Naive thymus-derived CD4-positive, alpha-beta T cell (primary cell): ENCODE measurements around the gene PPID. TPM values are rescaled to one million over a fixed set of nuclear protein-coding genes. Genes with fewer than 3 reads are reported as not detected.

ENCODE experiments used
- ATAC-seq: fragments of 150-1000 bp; cut with Tn5 transposase; 2 replicates; pipeline ENCODE4 v1.10.0; 2021; ENCODE audit warnings: mild to moderate bottlenecking, moderate library complexity
- CTCF ChIA-PET: fragments of 350-600 bp; sonication (Branson Sonifier 250); formaldehyde crosslinking; loops from one replicate; lab custom pipeline; 2021; ENCODE audit warnings: antibody characterized with exemption; lab: Charles Lee
- POLR2A ChIA-PET: fragments of 350-600 bp; sonication (Branson Sonifier 250); formaldehyde crosslinking; loops from one replicate; lab custom pipeline; 2021; ENCODE audit warnings: antibody characterized with exemption, inconsistent platforms; lab: Charles Lee
- DNase-seq, 9 donors: peaks; one replicate each; pipeline versions ENCODE4 v3.0.0 to v3.0.0-alpha.2; 2020 to 2022; ENCODE audit warnings: mixed read lengths in 1 of 9
- H3K27ac ChIP-seq: one replicate; pipeline ENCODE4 v1.7.0; 2013; ENCODE audit warnings: mild to moderate bottlenecking, low read depth, low read length, moderate library complexity
- H3K27me3 ChIP-seq, 2 donors: one replicate each; pipeline ENCODE4 v1.7.0; 2013; ENCODE audit warnings: low read length in 2 of 2, mild to moderate bottlenecking in 2 of 2, moderate library complexity in 2 of 2; ENCODE audit not compliant: control insufficient read depth in 2 of 2, insufficient read depth in 2 of 2
- H3K36me3 ChIP-seq, 3 experiments: 1 replicate in 2 of 3; 2 replicates in 1 of 3; pipeline ENCODE4 v1.7.0; 2013; ENCODE audit warnings: low read length in 3 of 3, mild to moderate bottlenecking in 3 of 3, moderate library complexity in 1 of 3; ENCODE audit not compliant: insufficient read depth in 3 of 3, control insufficient read depth in 2 of 3
- H3K4me1 ChIP-seq, 2 donors: one replicate each; pipeline ENCODE4 v1.7.0; 2013; ENCODE audit warnings: low read length in 2 of 2, mild to moderate bottlenecking in 2 of 2, moderate library complexity in 1 of 2; ENCODE audit not compliant: control insufficient read depth in 2 of 2, insufficient read depth in 2 of 2
- H3K4me3 ChIP-seq: 2 replicates; pipeline ENCODE4 v1.7.0; 2013; ENCODE audit warnings: mild to moderate bottlenecking, low read length
- H3K9me3 ChIP-seq, 3 experiments: 1 replicate in 2 of 3; 2 replicates in 1 of 3; pipeline ENCODE4 v1.7.0; 2013; ENCODE audit warnings: low read length in 3 of 3; ENCODE audit not compliant: control insufficient read depth in 2 of 3
- H3K27ac Mint-ChIP-seq, 9 donors: one replicate each; pipeline ENCODE4 v1.8.0; 2020 to 2022; ENCODE audit warnings: mixed read lengths in 9 of 9, mild to moderate bottlenecking in 8 of 9, moderate library complexity in 5 of 9, inconsistent platforms in 2 of 9
- H3K27me3 Mint-ChIP-seq, 5 donors: one replicate each; pipeline ENCODE4 v1.8.0; 2021 to 2022; ENCODE audit warnings: mixed read lengths in 5 of 5, mild to moderate bottlenecking in 1 of 5
- H3K36me3 Mint-ChIP-seq, 5 donors: one replicate each; pipeline ENCODE4 v1.8.0; 2020 to 2022; ENCODE audit warnings: mixed read lengths in 5 of 5, mild to moderate bottlenecking in 3 of 5, inconsistent platforms in 1 of 5
- H3K4me1 Mint-ChIP-seq, 7 donors: one replicate each; pipeline ENCODE4 v1.8.0; 2020 to 2022; ENCODE audit warnings: mixed read lengths in 7 of 7, mild to moderate bottlenecking in 3 of 7, inconsistent platforms in 1 of 7
- H3K4me3 Mint-ChIP-seq, 10 donors: one replicate each; pipeline ENCODE4 v1.8.0; 2020 to 2022; ENCODE audit warnings: mild to moderate bottlenecking in 10 of 10, mixed read lengths in 10 of 10, moderate library complexity in 6 of 10, inconsistent platforms in 2 of 10
- H3K9me3 Mint-ChIP-seq, 11 donors: one replicate each; pipeline ENCODE4 v1.8.0; 2020 to 2022; ENCODE audit warnings: mixed read lengths in 11 of 11, mild to moderate bottlenecking in 4 of 11, inconsistent platforms in 1 of 11, moderate library complexity in 1 of 11
- intact Hi-C, 2 donors: fragments of 100-400 bp; cut with micrococcal nuclease; formaldehyde crosslinking; loops; one replicate each; pipeline ENCODE4 v1.15.1; 2023
- polyA plus RNA-seq, 2 donors: library from polyadenylated mRNA; unstranded; fragments of 300-500 nt; fragmentation: Illumina TruSeq; gene quantifications; one replicate each; pipeline ENCODE4 v1.2.3, GENCODE V29; 2021
- total RNA-seq, 6 experiments: library from RNA in 5 of 6; stranded (reverse) in 5 of 6; gene quantifications; 1 replicate in 5 of 6; 2 replicates in 1 of 6; pipeline ENCODE4 v1.2.3 and lab custom pipeline; 2021 to 2026

The PPID gene
- total and polyA plus RNA-seq, 7 experiments from 2014 or later: 13.4 to 52.0 (median 28.9) TPM

- ATAC-seq (no peak), DNase-seq (no peak)
- ChIA-PET CTCF (interaction anchor here (0.6 to 2.1 kb wide), 2 partner anchors 129 to 141 kb away, joined by 3 to 11 read pairs; no protein-coding TSS in a partner anchor), POLR2A (no interaction called here)
- Mint-ChIP-seq H3K4me3 (no peak overlapping the region), H3K9me3 (no peaks in the 10 kb centered on the region), H3K27me3 (no peaks in the 10 kb centered on the region), H3K27ac (peak overlapping the region in 2 of 9 donors; percentile 1 to 25), H3K36me3 (peaks cover 3 to 68% (median 44%) of the 10 kb centered on the region in 5 donors), H3K4me1 (peaks cover 0 to 6% (median 0%) of the 10 kb centered on the region in 7 donors)
- H3K9me3 ChIP-seq: no peaks in the 10 kb centered on the region
- no peak overlapping the region for H3K27ac ChIP-seq
- peaks cover 9 to 81% (median 24%) of the 10 kb centered on the region in 3 experiments for H3K36me3 ChIP-seq
- H3K4me3 ChIP-seq: no peak overlapping the region
- intact Hi-C loops: loop anchor here in 1 of 2 donors (1.0 kb wide), 1 partner anchor 139 kb away; no protein-coding TSS in a partner anchor
- no peaks in the 10 kb centered on the region for H3K4me1 ChIP-seq
- H3K27me3 ChIP-seq: no peaks in the 10 kb centered on the region
Observed at GRCh38 chr4:158710814-158711213, 12.4 kb downstream of the PPID start.

- Histone ChIP-seq H3K9me3 (no peaks in the 10 kb centered on the region), H3K27me3 (no peaks in the 10 kb centered on the region), H3K27ac (no peak overlapping the region), H3K4me3 (no peak overlapping the region), H3K36me3 (peaks cover 0 to 39% (median 5%) of the 10 kb centered on the region in 3 experiments), H3K4me1 (no peaks in the 10 kb centered on the region)
- H3K27ac Mint-ChIP-seq: peak overlapping the region in 1 of 9 donors; percentile 38
- no peak overlapping the region for H3K4me3 Mint-ChIP-seq
- no peaks in the 10 kb centered on the region for H3K9me3 Mint-ChIP-seq
- no peaks in the 10 kb centered on the region for H3K27me3 Mint-ChIP-seq
- intact Hi-C loops: no loop called here
- no peaks in the 10 kb centered on the region for H3K4me1 Mint-ChIP-seq
- ATAC-seq: no peak
- DNase-seq: no peak
- peaks cover 3 to 47% (median 17%) of the 10 kb centered on the region in 5 donors for H3K36me3 Mint-ChIP-seq
- POLR2A ChIA-PET: no interaction called here
- CTCF ChIA-PET: no interaction called here
Observed at GRCh38 chr4:158704274-158704673, 18.9 kb downstream of the PPID start.

- H3K27ac ChIP-seq: no peak overlapping the region
- Mint-ChIP-seq H3K4me1 (no peaks in the 10 kb centered on the region), H3K4me3 (no peak overlapping the region), H3K36me3 (peaks cover 0 to 36% (median 14%) of the 10 kb centered on the region in 5 donors), H3K27ac (no peak overlapping the region), H3K9me3 (no peaks in the 10 kb centered on the region), H3K27me3 (no peaks in the 10 kb centered on the region)
- ChIA-PET CTCF (no interaction called here), POLR2A (no interaction called here)
- no peak for DNase-seq
- peaks cover 0 to 18% (median 0%) of the 10 kb centered on the region in 3 experiments for H3K36me3 ChIP-seq
- no peak overlapping the region for H3K4me3 ChIP-seq
- no peaks in the 10 kb centered on the region for H3K4me1 ChIP-seq
- H3K27me3 ChIP-seq: no peaks in the 10 kb centered on the region
- H3K9me3 ChIP-seq: no peaks in the 10 kb centered on the region
- intact Hi-C loops: no loop called here
- no peak for ATAC-seq
Observed at GRCh38 chr4:158688813-158689212, 34.4 kb downstream of the PPID start.

GRCh38 chr4:158682066-158682465 lies 41.1 kb downstream of the PPID start:
- peaks cover 4 to 31% (median 7%) of the 10 kb centered on the region in 5 donors for H3K36me3 Mint-ChIP-seq
- peaks cover 0 to 9% (median under 1%) of the 10 kb centered on the region in 7 donors for H3K4me1 Mint-ChIP-seq
- ChIA-PET CTCF (no interaction called here), POLR2A (no interaction called here)
- Histone ChIP-seq H3K9me3 (no peaks in the 10 kb centered on the region), H3K4me3 (no peak overlapping the region), H3K27ac (no peak overlapping the region), H3K27me3 (no peaks in the 10 kb centered on the region), H3K36me3 (peaks cover 0 to 8% (median 0%) of the 10 kb centered on the region in 3 experiments), H3K4me1 (no peaks in the 10 kb centered on the region)
- H3K9me3 Mint-ChIP-seq: peaks cover 0 to 2% (median 0%) of the 10 kb centered on the region in 11 donors
- DNase-seq (no peak), ATAC-seq (no peak)
- intact Hi-C loops: no loop called here
- no peak overlapping the region for H3K4me3 Mint-ChIP-seq
- no peak overlapping the region for H3K27ac Mint-ChIP-seq
- no peaks in the 10 kb centered on the region for H3K27me3 Mint-ChIP-seq

- ATAC-seq (no peak), DNase-seq (no peak)
- ChIA-PET POLR2A (no interaction called here), CTCF (no interaction called here)
- H3K9me3 Mint-ChIP-seq: peaks cover 0 to 2% (median 0%) of the 10 kb centered on the region in 11 donors
- intact Hi-C loops: no loop called here
- no peaks in the 10 kb centered on the region for H3K27me3 Mint-ChIP-seq
- peaks cover 4 to 28% (median 7%) of the 10 kb centered on the region in 5 donors for H3K36me3 Mint-ChIP-seq
- H3K9me3 ChIP-seq: no peaks in the 10 kb centered on the region
- H3K27ac ChIP-seq: no peak overlapping the region
- H3K4me1 Mint-ChIP-seq: peaks cover 0 to 13% (median 3%) of the 10 kb centered on the region in 7 donors
- H3K27me3 ChIP-seq: no peaks in the 10 kb centered on the region
- no peak overlapping the region for H3K4me3 Mint-ChIP-seq
- H3K4me3 ChIP-seq: no peak overlapping the region
- H3K36me3 ChIP-seq: peaks cover 0 to 8% (median 0%) of the 10 kb centered on the region in 3 experiments
- H3K4me1 ChIP-seq: no peaks in the 10 kb centered on the region
- H3K27ac Mint-ChIP-seq: no peak overlapping the region
Observed at GRCh38 chr4:158681629-158682028, 41.6 kb downstream of the PPID start.

GRCh38 chr4:158678767-158679166 lies 44.4 kb downstream of the PPID start:
- Histone ChIP-seq H3K4me3 (no peak overlapping the region), H3K27ac (no peak overlapping the region), H3K36me3 (peaks cover 0 to 8% (median 0%) of the 10 kb centered on the region in 3 experiments), H3K9me3 (no peaks in the 10 kb centered on the region), H3K27me3 (no peaks in the 10 kb centered on the region), H3K4me1 (no peaks in the 10 kb centered on the region)
- Mint-ChIP-seq H3K9me3 (peaks cover 0 to 2% (median 0%) of the 10 kb centered on the region in 11 donors), H3K27ac (no peak overlapping the region), H3K27me3 (no peaks in the 10 kb centered on the region), H3K4me3 (no peak overlapping the region), H3K4me1 (peaks cover 2 to 25% (median 11%) of the 10 kb centered on the region in 7 donors), H3K36me3 (peaks cover 4 to 15% (median 7%) of the 10 kb centered on the region in 5 donors)
- CTCF ChIA-PET: no interaction called here
- ATAC-seq (no peak), DNase-seq (no peak)
- intact Hi-C loops: no loop called here
- POLR2A ChIA-PET: no interaction called here

- Histone ChIP-seq H3K9me3 (no peaks in the 10 kb centered on the region), H3K27ac (no peak overlapping the region), H3K4me1 (peaks cover 7 to 10% of the 10 kb centered on the region in 2 donors), H3K4me3 (no peak overlapping the region), H3K27me3 (no peaks in the 10 kb centered on the region), H3K36me3 (peaks cover 0 to 4% (median 0%) of the 10 kb centered on the region in 3 experiments)
- intact Hi-C loops: no loop called here
- peaks cover 5 to 42% (median 27%) of the 10 kb centered on the region in 7 donors for H3K4me1 Mint-ChIP-seq
- ChIA-PET CTCF (no interaction called here), POLR2A (no interaction called here)
- H3K27me3 Mint-ChIP-seq: peaks cover 0 to 3% (median 0%) of the 10 kb centered on the region in 5 donors
- DNase-seq (no peak), ATAC-seq (no peak)
- H3K9me3 Mint-ChIP-seq: peaks cover 0 to 2% (median 0%) of the 10 kb centered on the region in 11 donors
- no peak overlapping the region for H3K27ac Mint-ChIP-seq
- peaks cover 4 to 15% (median 7%) of the 10 kb centered on the region in 5 donors for H3K36me3 Mint-ChIP-seq
- H3K4me3 Mint-ChIP-seq: no peak overlapping the region
Observed at GRCh38 chr4:158676076-158676475, 47.1 kb downstream of the PPID start.
